ELR (cell line): ENCODE results near the gene PGM1.
A peak's percentile ranks its signal among the peaks of the same experiment; 100 is the strongest.

Experiments used
- DNase-seq: peaks from one replicate; pipeline ENCODE4 v3.0.0-alpha.2; 2015; ENCODE audit warnings: low read depth

Gene PGM1

GRCh38 chr1:63665824-63666223 is 72.6 kb downstream of the PGM1 start:
- DNase-seq, result no peak

- peak; percentile 38 for DNase-seq
Measured at GRCh38 chr1:63668298-63668697, 75.1 kb downstream of the PGM1 start.

GRCh38 chr1:63669151-63669961 is 76.1 kb downstream of the PGM1 start:
- no peak for DNase-seq

GRCh38 chr1:63670164-63670563 is 77.0 kb downstream of the PGM1 start:
- DNase-seq, result no peak

GRCh38 chr1:63671514-63671913 is 78.3 kb downstream of the PGM1 start:
- DNase-seq, result peak; percentile 10

GRCh38 chr1:63674238-63674864 is 81.1 kb downstream of the PGM1 start:
- DNase-seq, result peak; percentile 93

- no peak for DNase-seq
Measured at GRCh38 chr1:63674865-63675419, 81.7 kb downstream of the PGM1 start.

- no peak for DNase-seq
Measured at GRCh38 chr1:63675420-63675931, 82.3 kb downstream of the PGM1 start.

- DNase-seq, result no peak
Measured at GRCh38 chr1:63677497-63677896, 84.3 kb downstream of the PGM1 start.

GRCh38 chr1:63678200-63678599 is 85.0 kb downstream of the PGM1 start:
- no peak for DNase-seq

- peak; percentile 32 for DNase-seq
Measured at GRCh38 chr1:63679076-63679475, 85.9 kb downstream of the PGM1 start.

GRCh38 chr1:63679589-63679988 is 86.4 kb downstream of the PGM1 start:
- no peak for DNase-seq

GRCh38 chr1:63682936-63683335 is 89.7 kb downstream of the PGM1 start:
- no peak for DNase-seq

GRCh38 chr1:63683759-63684158 is 90.5 kb downstream of the PGM1 start:
- DNase-seq, result no peak

- DNase-seq, result no peak
Measured at GRCh38 chr1:63686696-63687095, 93.5 kb downstream of the PGM1 start.

GRCh38 chr1:63688302-63688890 is 95.2 kb downstream of the PGM1 start:
- peak; percentile 9 for DNase-seq

- DNase-seq, result no peak
Measured at GRCh38 chr1:63690966-63691700, 97.9 kb downstream of the PGM1 start.

GRCh38 chr1:63691701-63692425 is 98.7 kb downstream of the PGM1 start:
- DNase-seq, result peak; percentile 77

- peak; percentile 30 for DNase-seq
Measured at GRCh38 chr1:63693944-63694571, 100.8 kb downstream of the PGM1 start.

GRCh38 chr1:63698001-63698838 is 105.0 kb downstream of the PGM1 start:
- DNase-seq, result no peak
